ENCODE results near the gene PLIN5.

PLIN5 gene

DNA sequence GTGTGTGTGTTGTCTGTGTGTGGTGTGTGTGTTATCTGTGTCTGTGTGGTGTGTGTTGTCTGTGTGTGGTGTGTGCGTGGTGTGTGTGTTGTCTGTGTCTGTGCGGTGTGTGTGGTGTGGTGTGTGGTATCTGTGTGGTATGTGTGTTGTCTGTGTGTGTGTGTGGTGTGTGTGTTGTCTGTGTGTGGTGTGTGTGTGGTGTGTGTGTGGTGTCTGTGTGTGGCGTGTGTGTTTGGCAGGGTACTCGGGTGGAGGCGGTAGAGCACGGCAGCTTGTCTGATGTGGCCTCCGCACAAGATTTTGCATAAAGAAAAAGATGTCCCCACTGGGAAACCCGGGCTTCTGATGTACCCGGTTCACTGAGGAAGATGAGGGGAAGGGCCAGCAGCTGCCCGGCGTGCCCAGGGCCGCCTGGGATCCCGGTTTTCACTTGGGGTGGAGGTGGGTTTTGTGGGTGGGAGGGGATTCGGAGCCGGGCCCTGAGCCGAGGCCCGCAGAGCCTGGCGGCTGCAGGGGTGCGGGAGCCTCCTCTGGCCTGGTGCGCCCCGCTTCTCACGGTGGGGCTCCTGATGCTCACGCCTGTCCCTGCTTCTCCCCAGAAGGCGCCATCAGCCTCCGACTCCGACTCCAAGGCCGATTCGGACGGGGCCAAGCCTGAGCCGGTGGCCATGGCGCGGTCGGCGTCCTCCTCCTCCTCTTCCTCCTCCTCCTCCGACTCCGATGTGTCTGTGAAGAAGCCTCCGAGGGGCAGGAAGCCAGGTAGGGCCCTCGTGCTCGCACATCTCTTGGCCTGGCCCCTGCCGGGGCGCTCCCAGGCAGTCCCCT is 41.7 kb downstream of the PLIN5 start:
- DNase-seq (ENCODE audit: low read depth), result no peak
- no peak for TF ChIP-seq CTCF (IDR thresholded peaks at IDR 0.05; ENCODE audit: insufficient read depth, low read depth, low read length, missing control alignments)
- H3K4me3 ChIP-seq (ENCODE audit: low read depth, low read length), result no peak overlapping the region

GRCh38 chr19:4492337-4493103 is 42.5 kb downstream of the PLIN5 start:
- no peak for TF ChIP-seq CTCF (IDR thresholded peaks at IDR 0.05; ENCODE audit: insufficient read depth, low read depth, low read length, missing control alignments)
- no peak overlapping the region for H3K4me3 ChIP-seq (ENCODE audit: low read depth, low read length)
- DNase-seq (ENCODE audit: low read depth), result no peak

DNA sequence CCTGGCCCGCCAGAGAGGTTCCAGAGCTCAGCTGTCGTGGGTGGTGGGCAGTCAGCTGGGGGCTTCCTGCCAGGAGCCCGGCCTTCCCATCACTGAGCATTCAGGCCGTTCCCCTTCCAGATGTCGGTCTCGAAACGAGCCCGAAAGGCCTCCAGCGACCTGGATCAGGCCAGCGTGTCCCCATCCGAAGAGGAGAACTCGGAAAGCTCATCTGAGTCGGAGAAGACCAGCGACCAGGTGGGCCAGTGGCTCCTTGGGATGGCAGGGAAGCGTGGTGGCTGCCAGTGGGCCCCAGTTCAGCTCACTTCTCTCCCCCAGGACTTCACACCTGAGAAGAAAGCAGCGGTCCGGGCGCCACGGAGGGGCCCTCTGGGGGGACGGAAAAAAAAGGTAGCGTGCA is 43.6 kb downstream of the PLIN5 start:
- DNase-seq (ENCODE audit: low read depth), result no peak
- no peak overlapping the region for H3K4me3 ChIP-seq (ENCODE audit: low read depth, low read length)
- no peak for TF ChIP-seq CTCF (IDR thresholded peaks at IDR 0.05; ENCODE audit: insufficient read depth, low read depth, low read length, missing control alignments)

- no peak overlapping the region for H3K4me3 ChIP-seq (ENCODE audit: low read depth, low read length)
- TF ChIP-seq CTCF (IDR thresholded peaks at IDR 0.05; ENCODE audit: insufficient read depth, low read depth, low read length, missing control alignments), result no peak
- no peak for DNase-seq (ENCODE audit: low read depth)
Observed at GRCh38 chr19:4488496-4488895, 46.5 kb downstream of the PLIN5 start.

- no peak for TF ChIP-seq CTCF (IDR thresholded peaks at IDR 0.05; ENCODE audit: insufficient read depth, low read depth, low read length, missing control alignments)
- DNase-seq (ENCODE audit: low read depth), result no peak
- no peak overlapping the region for H3K4me3 ChIP-seq (ENCODE audit: low read depth, low read length)
Observed at GRCh38 chr19:4487572-4487971, 47.5 kb downstream of the PLIN5 start.

GRCh38 chr19:4483385-4483784 is 51.6 kb downstream of the PLIN5 start:
- DNase-seq (ENCODE audit: low read depth), result no peak
- TF ChIP-seq CTCF (IDR thresholded peaks at IDR 0.05; ENCODE audit: insufficient read depth, low read depth, low read length, missing control alignments), result no peak

More at GRCh38 chr19:4483385-4483784, 51.6 kb downstream of the PLIN5 start:
- H3K4me3 ChIP-seq (ENCODE audit: low read depth, low read length), result no peak overlapping the region
